NCI-H82 (cell line): ENCODE measurements around the gene GUCY1A1.

Source experiments
- DNase-seq: peaks from one replicate; lab custom pipeline; 2025; lab: John Stamatoyannopoulos, UW

The GUCY1A1 gene

GRCh38 chr4:155741546-155741945 is 74.9 kb downstream of the GUCY1A1 start:
- peak; percentile 67 for DNase-seq

- peak; percentile 26 for DNase-seq
Measured at GRCh38 chr4:155742310-155743015, 75.8 kb downstream of the GUCY1A1 start.

GRCh38 chr4:155745984-155746383 is 79.3 kb downstream of the GUCY1A1 start:
- DNase-seq, result no peak

- DNase-seq, result no peak
Measured at GRCh38 chr4:155748039-155748438, 81.4 kb downstream of the GUCY1A1 start.

- no peak for DNase-seq
Measured at GRCh38 chr4:155749041-155749440, 82.4 kb downstream of the GUCY1A1 start.

- no peak for DNase-seq
Measured at GRCh38 chr4:155751569-155751968, 84.9 kb downstream of the GUCY1A1 start.

- DNase-seq, result no peak
Measured at GRCh38 chr4:155757745-155758265, 91.2 kb downstream of the GUCY1A1 start.

GRCh38 chr4:155758481-155759371 is 92.1 kb downstream of the GUCY1A1 start, which contains the start of gene GUCY1B1:
Gene GUCY1B1, plus strand, starts transcription at chr4:155759021. Its CDS starts 120 bp downstream, at chr4:155759141.
- DNase-seq, result peak; percentile 88

GRCh38 chr4:155759372-155760252 is 93.0 kb downstream of the GUCY1A1 start:
- DNase-seq, result peak; percentile 52

GRCh38 chr4:155761047-155761446 is 94.4 kb downstream of the GUCY1A1 start:
- DNase-seq, result no peak

GRCh38 chr4:155761916-155762315 is 95.3 kb downstream of the GUCY1A1 start:
- no peak for DNase-seq

- no peak for DNase-seq
Measured at GRCh38 chr4:155762334-155762733, 95.7 kb downstream of the GUCY1A1 start.

- DNase-seq, result no peak
Measured at GRCh38 chr4:155763551-155763950, 96.9 kb downstream of the GUCY1A1 start.

GRCh38 chr4:155765149-155765548 is 98.5 kb downstream of the GUCY1A1 start:
- DNase-seq, result no peak

- DNase-seq, result peak; percentile 13
Measured at GRCh38 chr4:155766622-155767021, 100.0 kb downstream of the GUCY1A1 start.

GRCh38 chr4:155768370-155768769 is 101.7 kb downstream of the GUCY1A1 start:
- no peak for DNase-seq

- no peak for DNase-seq
Measured at GRCh38 chr4:155769090-155769489, 102.4 kb downstream of the GUCY1A1 start.

- DNase-seq, result no peak
Measured at GRCh38 chr4:155772459-155773195, 106.0 kb downstream of the GUCY1A1 start.

- no peak for DNase-seq
Measured at GRCh38 chr4:155773196-155773800, 106.7 kb downstream of the GUCY1A1 start.

- no peak for DNase-seq
Measured at GRCh38 chr4:155774033-155774432, 107.4 kb downstream of the GUCY1A1 start.
